Stimulated activated naive B cell treated with anti-CD40 and anti-IgM and Interleukin-4, amounts not matched to agents 10 μg/mL and 1 μg/mL and 100 μg/mL, for 72 hours (primary cell): Measurements from ENCODE around the gene ARHGAP45.
"Not testable (repeated sequence)": the region's sequence is repeated elsewhere in the genome, so short reads cannot be mapped to it uniquely, and the experiment has no call there.

ENCODE experiments used
- ATAC-seq, 2 donors: fragments of 150-1000 bp; cut with Tn5 transposase; replicated peaks; 2 replicates each; pipeline ENCODE4 v1.10.0; 2021; ENCODE audit warnings: moderate library complexity in 1 of 2
- DNase-seq: peaks from one replicate; pipeline ENCODE4 v3.0.0; 2021
- H3K27ac Mint-ChIP-seq: one replicate; pipeline ENCODE4 v1.8.0; 2022; ENCODE audit warnings: mild to moderate bottlenecking, mixed read lengths
- H3K27me3 Mint-ChIP-seq, 2 donors: one replicate each; pipeline ENCODE4 v1.8.0; 2022; ENCODE audit warnings: mixed read lengths in 2 of 2
- H3K36me3 Mint-ChIP-seq, 2 donors: one replicate each; pipeline ENCODE4 v1.8.0; 2022; ENCODE audit warnings: mixed read lengths in 2 of 2, mild to moderate bottlenecking in 1 of 2
- H3K4me1 Mint-ChIP-seq, 2 donors: one replicate each; pipeline ENCODE4 v1.8.0; 2022; ENCODE audit warnings: mixed read lengths in 2 of 2, mild to moderate bottlenecking in 1 of 2
- H3K4me3 Mint-ChIP-seq, 2 donors: one replicate each; pipeline ENCODE4 v1.8.0; 2022; ENCODE audit warnings: mild to moderate bottlenecking in 2 of 2, mixed read lengths in 2 of 2, moderate library complexity in 1 of 2
- H3K9me3 Mint-ChIP-seq, 2 donors: one replicate each; pipeline ENCODE4 v1.8.0; 2022; ENCODE audit warnings: mixed read lengths in 2 of 2, mild to moderate bottlenecking in 1 of 2

The ARHGAP45 gene, protein sequence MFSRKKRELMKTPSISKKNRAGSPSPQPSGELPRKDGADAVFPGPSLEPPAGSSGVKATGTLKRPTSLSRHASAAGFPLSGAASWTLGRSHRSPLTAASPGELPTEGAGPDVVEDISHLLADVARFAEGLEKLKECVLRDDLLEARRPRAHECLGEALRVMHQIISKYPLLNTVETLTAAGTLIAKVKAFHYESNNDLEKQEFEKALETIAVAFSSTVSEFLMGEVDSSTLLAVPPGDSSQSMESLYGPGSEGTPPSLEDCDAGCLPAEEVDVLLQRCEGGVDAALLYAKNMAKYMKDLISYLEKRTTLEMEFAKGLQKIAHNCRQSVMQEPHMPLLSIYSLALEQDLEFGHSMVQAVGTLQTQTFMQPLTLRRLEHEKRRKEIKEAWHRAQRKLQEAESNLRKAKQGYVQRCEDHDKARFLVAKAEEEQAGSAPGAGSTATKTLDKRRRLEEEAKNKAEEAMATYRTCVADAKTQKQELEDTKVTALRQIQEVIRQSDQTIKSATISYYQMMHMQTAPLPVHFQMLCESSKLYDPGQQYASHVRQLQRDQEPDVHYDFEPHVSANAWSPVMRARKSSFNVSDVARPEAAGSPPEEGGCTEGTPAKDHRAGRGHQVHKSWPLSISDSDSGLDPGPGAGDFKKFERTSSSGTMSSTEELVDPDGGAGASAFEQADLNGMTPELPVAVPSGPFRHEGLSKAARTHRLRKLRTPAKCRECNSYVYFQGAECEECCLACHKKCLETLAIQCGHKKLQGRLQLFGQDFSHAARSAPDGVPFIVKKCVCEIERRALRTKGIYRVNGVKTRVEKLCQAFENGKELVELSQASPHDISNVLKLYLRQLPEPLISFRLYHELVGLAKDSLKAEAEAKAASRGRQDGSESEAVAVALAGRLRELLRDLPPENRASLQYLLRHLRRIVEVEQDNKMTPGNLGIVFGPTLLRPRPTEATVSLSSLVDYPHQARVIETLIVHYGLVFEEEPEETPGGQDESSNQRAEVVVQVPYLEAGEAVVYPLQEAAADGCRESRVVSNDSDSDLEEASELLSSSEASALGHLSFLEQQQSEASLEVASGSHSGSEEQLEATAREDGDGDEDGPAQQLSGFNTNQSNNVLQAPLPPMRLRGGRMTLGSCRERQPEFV

DNA sequence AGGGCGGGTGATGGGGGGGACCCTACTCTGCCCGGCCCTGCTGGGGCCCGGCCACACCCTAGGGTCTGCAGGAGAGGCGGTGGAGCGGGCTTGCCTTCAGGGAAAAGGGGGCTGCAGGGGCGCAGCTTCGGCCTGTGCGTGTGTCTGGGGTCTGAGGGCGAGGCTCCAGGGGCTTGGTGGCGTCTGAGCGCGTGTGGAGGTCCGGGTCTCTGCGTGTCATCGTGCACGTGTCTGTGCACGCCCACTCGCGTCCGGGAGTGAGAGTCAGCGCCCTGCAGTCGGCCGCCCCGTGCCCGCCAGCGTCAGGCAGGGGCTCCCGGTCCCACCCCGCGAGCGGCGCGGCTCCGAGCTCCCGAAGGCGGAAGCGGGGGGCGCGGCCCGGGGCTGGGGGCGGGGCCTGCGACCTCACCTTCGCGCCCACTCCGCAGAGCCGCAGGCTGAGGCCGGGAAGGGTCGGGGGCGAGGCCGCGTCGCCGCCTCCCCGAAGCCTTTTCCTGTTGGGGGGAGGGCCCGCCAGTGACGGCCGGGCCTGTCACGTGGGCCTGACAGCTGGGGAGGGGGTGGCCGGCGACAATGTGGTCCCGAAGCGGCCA, at the start of gene ARHGAP45:
ARHGAP45 (plus strand) TSS at position 420 of the 593 bp plus-strand sequence. CDS start 239 bp downstream, outside the sequence.
- no peaks in the 10 kb centered on the region for H3K27me3 Mint-ChIP-seq
- H3K9me3 Mint-ChIP-seq: peaks cover 0 to 6% of the 10 kb centered on the region in 2 donors
- H3K36me3 Mint-ChIP-seq: peaks cover 28 to 35% of the 10 kb centered on the region in 2 donors
- ATAC-seq: peak; percentile 56 to 64
- peak; percentile 75 for DNase-seq
- peak within 1 kb of the TSS; percentile 91 for H3K4me3 Mint-ChIP-seq
- H3K27ac Mint-ChIP-seq: peak within 1 kb of the TSS; percentile 97
- peaks cover 36 to 52% of the 10 kb centered on the region in 2 donors for H3K4me1 Mint-ChIP-seq

DNA sequence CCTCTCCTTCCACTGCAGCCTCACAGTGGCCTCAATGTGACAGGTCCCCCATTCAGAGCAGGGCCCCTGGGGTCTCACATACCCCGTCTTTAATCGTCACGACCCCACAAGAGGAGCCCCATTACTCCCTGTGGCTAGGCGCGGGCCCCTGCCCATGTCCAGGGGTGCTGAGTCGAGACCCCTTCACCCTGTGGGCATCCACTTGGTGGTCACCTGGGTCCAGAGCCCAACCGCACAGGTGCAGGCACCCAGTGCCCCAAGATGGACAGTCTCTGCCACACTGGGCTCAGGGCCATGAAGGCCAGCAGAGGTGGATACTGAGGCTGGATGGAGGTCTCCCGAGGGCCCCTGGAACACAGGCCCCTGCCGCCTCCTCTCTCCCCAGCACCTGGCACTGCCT, 49.1 kb upstream of the ARHGAP45 start:
- peak overlapping the region; percentile 69 to 85 for H3K4me3 Mint-ChIP-seq
- no peak for DNase-seq
- peaks cover 0 to 6% of the 10 kb centered on the region in 2 donors for H3K27me3 Mint-ChIP-seq
- no peak for ATAC-seq
- peaks cover 20 to 30% of the 10 kb centered on the region in 2 donors for H3K36me3 Mint-ChIP-seq
- H3K4me1 Mint-ChIP-seq: peaks cover 27 to 54% of the 10 kb centered on the region in 2 donors
- no peaks in the 10 kb centered on the region for H3K9me3 Mint-ChIP-seq
- H3K27ac Mint-ChIP-seq: peak overlapping the region; percentile 87

DNA sequence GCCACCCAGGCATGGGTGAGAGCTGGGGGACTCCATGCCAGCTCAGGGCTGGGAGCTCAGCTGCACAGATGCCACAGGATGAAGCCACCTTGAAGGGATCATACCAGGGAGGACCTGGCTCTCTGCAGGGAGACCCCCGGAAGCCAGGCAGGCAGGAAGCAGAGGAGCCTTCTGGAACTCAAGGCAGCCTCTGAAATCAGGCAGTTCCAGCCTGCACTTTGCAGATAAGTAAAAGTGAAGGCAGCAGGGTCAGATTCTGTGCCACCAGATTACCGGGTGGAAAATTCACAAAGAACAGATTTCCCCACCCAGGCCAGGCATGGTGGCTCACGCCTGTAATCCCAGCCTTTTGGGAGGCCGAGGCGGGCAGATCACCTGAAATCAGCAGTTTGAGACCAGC, 48.6 kb upstream of the ARHGAP45 start:
- Mint-ChIP-seq H3K27ac (no peak overlapping the region), H3K36me3 (peaks cover 20 to 30% of the 10 kb centered on the region in 2 donors), H3K4me1 (peaks cover 27 to 54% of the 10 kb centered on the region in 2 donors), H3K27me3 (peaks cover 0 to 6% of the 10 kb centered on the region in 2 donors), H3K4me3 (peak overlapping the region; percentile 85 to 96), H3K9me3 (no peaks in the 10 kb centered on the region)
- DNase-seq: no peak
- ATAC-seq: no peak

DNA sequence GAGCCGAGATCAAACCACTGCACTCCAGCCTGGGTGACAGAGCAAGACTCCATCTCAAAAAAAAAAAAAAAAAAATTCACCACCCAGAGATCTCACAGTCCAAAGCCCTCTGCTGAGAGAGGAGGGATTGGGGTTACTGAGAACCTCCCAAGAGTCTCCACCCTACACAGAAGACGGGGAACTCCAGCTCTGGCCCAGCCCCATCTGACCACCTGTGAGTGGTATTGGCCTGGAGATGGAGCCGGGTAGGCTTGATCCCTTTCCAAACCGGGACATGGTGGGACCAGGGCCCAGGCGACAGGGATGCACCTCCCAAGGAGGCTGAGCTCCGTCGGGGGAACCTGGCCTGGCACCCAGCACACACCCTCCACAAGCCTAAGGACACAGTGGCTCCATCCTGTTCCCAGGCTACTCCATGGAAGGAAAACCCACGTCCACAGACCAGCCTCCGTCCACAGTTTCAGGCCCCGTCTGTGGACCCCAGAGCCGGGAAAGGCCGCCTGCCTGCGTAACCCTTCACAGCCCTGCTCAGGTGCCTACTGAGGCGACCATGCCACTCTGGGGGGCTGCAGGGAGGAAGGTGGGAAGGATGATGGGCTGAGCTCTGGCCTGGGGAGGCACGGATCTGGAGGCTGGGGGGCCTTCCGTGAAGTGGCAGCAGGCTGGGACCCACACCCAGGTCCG, 47.9 kb upstream of the ARHGAP45 start:
- ATAC-seq: no peak
- Mint-ChIP-seq H3K4me3 (peak overlapping the region; percentile 85 to 96), H3K9me3 (no peaks in the 10 kb centered on the region), H3K4me1 (peaks cover 27 to 54% of the 10 kb centered on the region in 2 donors), H3K36me3 (peaks cover 18 to 29% of the 10 kb centered on the region in 2 donors), H3K27ac (peak overlapping the region; percentile 74), H3K27me3 (peaks cover 0 to 6% of the 10 kb centered on the region in 2 donors)
- DNase-seq: no peak

DNA sequence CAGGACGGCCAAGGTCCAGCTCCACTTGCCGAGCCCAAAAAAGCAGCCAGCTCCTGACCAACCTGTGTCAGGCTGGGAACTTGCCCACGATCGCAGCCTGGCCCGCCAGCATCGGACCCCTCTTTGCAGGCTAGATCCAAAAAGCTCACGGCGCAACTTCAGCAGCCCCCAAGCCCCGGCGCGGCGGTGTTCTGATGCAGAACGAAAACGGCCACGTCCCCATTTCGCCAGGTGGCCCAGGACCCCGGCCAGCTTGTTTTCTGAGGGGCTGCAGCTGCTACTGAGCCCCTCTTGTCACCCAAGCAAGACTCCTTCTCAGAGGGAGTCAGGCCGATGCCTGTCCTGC, 47.4 kb upstream of the ARHGAP45 start:
- Mint-ChIP-seq H3K27me3 (peaks cover 0 to 6% of the 10 kb centered on the region in 2 donors), H3K9me3 (no peaks in the 10 kb centered on the region), H3K4me3 (peak overlapping the region; percentile 85 to 96), H3K36me3 (peaks cover 18 to 27% of the 10 kb centered on the region in 2 donors), H3K27ac (peak overlapping the region; percentile 100), H3K4me1 (peaks cover 25 to 54% of the 10 kb centered on the region in 2 donors)
- DNase-seq (no peak), ATAC-seq (no peak)

DNA sequence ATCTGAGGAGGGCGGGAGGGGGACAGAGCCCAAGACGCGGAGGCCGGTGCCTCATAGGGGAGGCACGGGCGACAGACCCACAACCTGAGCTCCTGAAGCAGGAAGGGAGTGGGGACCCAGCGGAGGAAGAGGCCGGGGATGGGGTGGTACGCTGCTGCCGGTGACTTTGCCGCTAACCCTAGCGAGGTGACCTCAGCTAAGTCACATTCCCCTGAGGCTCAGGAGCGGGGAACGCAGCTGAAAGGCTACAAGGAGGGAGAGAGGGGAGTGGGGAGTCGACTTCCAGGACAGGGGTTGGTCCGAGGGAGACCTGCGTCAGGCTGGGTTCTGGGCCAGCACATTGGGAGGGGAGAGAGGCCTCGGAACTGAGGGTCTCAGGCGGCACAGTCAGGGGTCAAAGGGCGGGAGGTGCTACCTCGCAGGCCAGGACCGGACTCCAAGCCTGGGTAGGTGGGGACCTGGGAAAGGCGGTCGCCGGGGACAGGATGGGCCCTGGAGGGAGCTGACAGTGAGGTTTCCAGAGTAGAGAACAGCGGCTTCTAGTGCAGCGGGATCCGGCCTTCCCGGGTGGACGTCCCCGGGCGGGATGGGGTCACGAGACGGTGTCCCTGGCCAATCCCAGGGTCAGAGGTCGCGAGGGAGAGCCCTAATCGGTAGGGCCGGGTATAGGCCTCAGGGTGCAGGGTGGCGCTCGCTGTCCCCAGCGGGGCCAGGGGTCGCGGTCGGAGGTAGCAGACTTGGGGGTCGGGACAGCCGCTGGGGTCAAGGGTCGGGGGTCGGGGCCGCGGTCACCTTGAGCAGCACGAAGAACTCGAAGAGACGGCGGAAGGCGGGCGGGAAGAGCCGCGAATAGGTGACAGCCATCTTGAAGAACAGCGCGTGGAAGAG, 46.7 kb upstream of the ARHGAP45 start:
- Mint-ChIP-seq H3K4me3 (peak overlapping the region; percentile 85 to 96), H3K9me3 (no peaks in the 10 kb centered on the region), H3K4me1 (peaks cover 26 to 54% of the 10 kb centered on the region in 2 donors), H3K27ac (peak overlapping the region; percentile 100), H3K27me3 (peaks cover 0 to 6% of the 10 kb centered on the region in 2 donors), H3K36me3 (peaks cover 18 to 27% of the 10 kb centered on the region in 2 donors)
- no peak for ATAC-seq
- DNase-seq: no peak

DNA sequence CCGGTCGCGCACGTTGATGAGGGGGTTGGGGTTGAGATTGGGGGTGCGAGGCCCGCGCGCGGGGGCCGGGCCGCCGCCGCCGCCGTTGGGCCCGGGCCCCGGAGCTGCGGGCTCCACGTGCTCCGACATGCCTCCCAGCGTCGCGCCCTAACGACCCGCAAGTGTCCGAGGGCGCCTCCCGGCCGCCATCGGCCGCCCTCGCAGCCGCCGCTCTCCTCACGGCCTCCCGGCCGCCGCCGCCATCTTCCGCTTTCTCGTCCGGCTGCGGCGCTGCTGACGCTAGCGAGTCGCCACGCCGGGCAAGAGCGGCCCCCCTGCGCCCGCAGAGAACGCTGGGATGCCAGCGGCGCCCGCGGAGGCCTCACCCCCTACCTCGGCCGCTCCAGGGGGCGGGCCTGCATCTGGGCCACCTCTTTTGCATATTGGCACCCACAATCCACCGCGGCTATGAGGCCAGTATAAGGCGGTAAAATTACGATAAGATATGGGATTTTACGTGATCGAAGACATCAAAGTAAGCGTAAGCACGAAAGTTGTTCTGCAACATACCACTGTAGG, 46.0 kb upstream of the ARHGAP45 start, which contains the start of gene TMEM259:
TMEM259 (minus strand) TSS at position 256 of the 558 bp plus-strand sequence; CDS start at position 129, 127 bp downstream.
- H3K36me3 Mint-ChIP-seq: peaks cover 18 to 27% of the 10 kb centered on the region in 2 donors
- no peaks in the 10 kb centered on the region for H3K9me3 Mint-ChIP-seq
- H3K4me1 Mint-ChIP-seq: peaks cover 26 to 52% of the 10 kb centered on the region in 2 donors
- H3K4me3 Mint-ChIP-seq: peak within 1 kb of the TSS; percentile 85 to 96
- peaks cover 0 to 6% of the 10 kb centered on the region in 2 donors for H3K27me3 Mint-ChIP-seq
- ATAC-seq: peak; percentile 86 to 93
- peak; percentile 95 for DNase-seq
- H3K27ac Mint-ChIP-seq: peak within 1 kb of the TSS; percentile 100

DNA sequence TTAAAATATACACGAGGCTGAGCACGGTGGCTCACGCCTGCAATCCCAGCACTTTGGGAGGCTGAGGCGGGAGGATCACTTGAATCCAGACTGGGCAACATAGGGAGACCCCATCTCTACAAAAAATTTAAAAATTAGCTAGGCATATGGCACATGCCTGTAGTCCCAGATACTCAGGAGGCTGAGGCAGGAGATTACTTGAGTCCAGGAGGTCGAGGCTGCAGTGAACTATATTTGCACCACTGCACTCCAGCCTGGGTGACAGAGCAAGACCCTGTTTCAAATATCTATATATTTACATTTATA, 43.1 kb upstream of the ARHGAP45 start:
- Mint-ChIP-seq H3K27ac (peak overlapping the region; percentile 56), H3K36me3 (peaks cover 22 to 25% of the 10 kb centered on the region in 2 donors), H3K4me1 (peaks cover 17 to 31% of the 10 kb centered on the region in 2 donors)
- not testable (repeated sequence) for DNase-seq, ATAC-seq, H3K27me3 Mint-ChIP-seq, H3K9me3 Mint-ChIP-seq, H3K4me3 Mint-ChIP-seq

DNA sequence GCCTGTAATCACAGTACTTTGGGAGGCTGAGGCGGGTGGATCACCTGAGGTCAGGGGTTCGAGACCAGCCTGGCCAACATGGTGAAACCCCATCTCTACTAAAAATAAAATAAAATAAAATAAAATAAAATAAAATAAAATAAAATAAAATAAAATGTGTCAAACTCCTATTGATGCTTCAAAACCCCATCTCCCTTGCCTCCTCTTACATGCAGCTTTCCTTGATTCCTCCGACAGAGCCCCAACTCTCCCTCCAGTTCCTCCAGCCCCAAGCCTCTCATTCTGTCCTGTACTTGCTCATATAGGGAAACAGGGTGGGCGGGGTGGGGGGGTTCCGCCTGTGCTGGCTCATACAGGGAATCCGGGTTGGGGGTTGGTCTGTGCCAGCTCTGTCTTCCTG, 41.9 kb upstream of the ARHGAP45 start:
- not testable (repeated sequence) for H3K4me3 Mint-ChIP-seq, ATAC-seq, H3K27ac Mint-ChIP-seq, H3K27me3 Mint-ChIP-seq, H3K9me3 Mint-ChIP-seq, DNase-seq
- peaks cover 18 to 26% of the 10 kb centered on the region in 2 donors for H3K36me3 Mint-ChIP-seq
- H3K4me1 Mint-ChIP-seq: peaks cover 20 to 28% of the 10 kb centered on the region in 2 donors

DNA sequence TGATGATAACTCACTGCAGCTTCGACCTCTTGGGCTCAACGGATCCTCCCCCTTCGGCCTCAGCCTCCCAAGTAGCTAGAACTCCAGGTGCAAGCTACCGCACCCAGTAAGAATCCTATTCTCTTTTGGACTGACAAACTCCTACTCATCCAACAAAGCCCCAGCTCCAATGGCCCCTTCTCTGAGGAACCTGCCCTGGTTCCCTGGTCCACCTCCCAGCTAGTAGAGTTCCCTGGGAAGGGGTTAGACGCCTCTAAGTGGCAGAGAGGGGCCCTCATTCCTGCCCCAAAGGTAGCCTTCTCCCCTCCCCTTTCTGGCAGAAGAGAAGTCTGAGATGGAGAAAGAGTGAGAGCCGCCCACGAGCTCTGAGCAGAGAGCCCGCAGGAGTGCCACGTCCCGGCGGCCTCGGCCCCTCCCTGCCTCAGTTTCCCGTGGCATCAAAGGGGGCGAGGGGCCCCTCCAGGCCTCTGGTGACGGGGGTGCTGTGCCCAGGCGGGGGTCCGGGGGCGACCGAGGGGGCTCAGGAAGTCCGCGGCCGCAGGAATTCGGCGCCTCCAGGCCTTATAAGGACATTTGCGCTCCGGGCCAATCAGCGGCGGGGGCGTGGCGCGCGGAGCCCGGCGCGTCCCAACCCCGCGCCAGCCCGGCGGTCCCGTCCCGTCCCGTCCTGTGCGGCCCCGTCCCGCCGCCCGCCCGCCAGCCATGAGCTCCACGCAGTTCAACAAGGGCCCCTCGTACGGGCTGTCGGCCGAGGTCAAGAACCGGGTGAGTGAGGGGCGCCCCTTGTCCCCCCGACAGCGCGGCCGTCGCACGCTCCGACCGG, 40.8 kb upstream of the ARHGAP45 start, which contains the start of gene CNN2:
CNN2 (plus strand) TSS at position 649 of the 823 bp plus-strand sequence; CDS start at position 703, 54 bp downstream.
- DNase-seq: peak; percentile 66
- ATAC-seq: peak; percentile 65 to 72
- Mint-ChIP-seq H3K36me3 (peaks cover 15 to 28% of the 10 kb centered on the region in 2 donors), H3K9me3 (no peaks in the 10 kb centered on the region), H3K27me3 (peaks cover 0 to 6% of the 10 kb centered on the region in 2 donors), H3K4me3 (peak within 1 kb of the TSS; percentile 96 to 97), H3K27ac (peak within 1 kb of the TSS; percentile 98), H3K4me1 (peaks cover 23 to 32% of the 10 kb centered on the region in 2 donors)

DNA sequence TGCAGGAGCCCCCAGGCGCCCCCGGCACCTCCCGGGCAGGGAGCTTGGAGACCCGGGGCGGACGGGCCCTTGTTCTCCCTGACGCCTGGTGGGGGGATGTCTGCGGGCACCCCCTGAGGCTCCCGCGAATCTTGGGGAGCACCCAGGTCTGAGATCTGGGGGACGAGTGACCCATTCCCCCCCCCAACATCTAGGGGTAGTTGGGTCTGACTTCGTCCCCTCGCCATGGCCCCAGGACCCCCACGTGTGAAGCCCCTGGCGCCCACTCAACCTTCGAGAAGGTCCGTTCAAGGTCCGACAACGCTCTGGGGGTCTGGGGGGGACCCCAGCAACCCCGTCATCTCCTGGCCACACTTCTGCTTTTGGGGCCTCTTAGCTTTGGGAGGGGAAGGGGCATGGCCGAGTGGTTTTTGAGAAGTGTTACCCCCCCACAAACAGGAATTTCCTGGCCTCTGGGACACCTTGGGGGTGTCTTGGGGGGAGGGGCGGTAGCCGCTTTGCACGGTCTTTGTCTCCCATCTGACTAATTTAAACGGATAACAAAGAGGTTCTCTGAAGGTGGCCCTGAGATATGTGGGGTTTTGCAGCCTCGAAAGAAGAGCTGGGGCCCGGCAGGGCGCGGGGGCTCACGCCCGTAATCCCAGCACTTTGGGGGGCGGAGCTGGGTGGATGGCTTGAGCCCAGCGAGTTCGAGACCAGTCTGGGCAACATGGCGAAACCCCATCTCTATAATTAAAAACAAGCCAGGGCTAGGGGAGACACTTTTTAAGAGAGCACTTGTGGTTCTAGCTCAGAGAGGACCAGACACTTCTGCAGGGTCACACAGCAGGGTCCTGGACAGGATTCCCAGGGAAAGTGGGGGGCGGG, 40.0 kb upstream of the ARHGAP45 start:
- peak overlapping the region; percentile 96 to 97 for H3K4me3 Mint-ChIP-seq

More for the DNA sequence above, 40.0 kb upstream of the ARHGAP45 start:
- Mint-ChIP-seq H3K9me3 (no peaks in the 10 kb centered on the region), H3K36me3 (peaks cover 16 to 24% of the 10 kb centered on the region in 2 donors), H3K27ac (peak overlapping the region; percentile 97), H3K27me3 (no peaks in the 10 kb centered on the region), H3K4me1 (peaks cover 18 to 26% of the 10 kb centered on the region in 2 donors)
- DNase-seq (no peak), ATAC-seq (peak; percentile 35 to 36)
